ENCODE data around the gene ELK4. TPM values are rescaled to one million over a fixed set of nuclear protein-coding genes. Genes with fewer than 3 reads are reported as not detected.

Gene ELK4
- total and polyA plus RNA-seq, 10 donors = 8.5 to 109 (median 53.5) TPM

DNA sequence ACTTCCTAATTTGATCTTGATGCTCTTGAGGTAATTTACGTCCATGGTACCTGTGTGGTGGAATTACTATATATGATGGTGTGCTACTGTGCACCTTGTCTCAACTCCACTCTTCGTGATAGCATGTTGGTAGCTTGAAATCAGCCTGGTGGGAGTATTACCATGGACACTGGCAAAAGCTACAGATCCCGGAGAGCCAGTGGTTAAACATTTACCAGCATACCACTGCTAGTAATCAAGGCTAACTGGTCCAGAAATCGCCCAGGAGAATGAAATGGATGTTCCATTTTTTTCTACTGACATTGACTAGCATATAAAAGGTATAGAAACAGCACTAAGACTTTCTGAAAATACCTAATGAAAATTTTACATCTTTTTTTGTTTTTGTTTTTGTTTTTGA is 30.6 kb downstream of the ELK4 start:
- H3K27me3 ChIP-seq (replicated peaks in 1 of 7) = no peaks in the 10 kb centered on the region
- no peaks in the 10 kb centered on the region for H3K9me3 ChIP-seq
- intact Hi-C loops (cut with DNase I; ENCODE audit: low total_unique reads) = no loop called here
- no peak overlapping the region for H3K27ac ChIP-seq
- H3K36me3 ChIP-seq = peaks cover 0 to 86% (median 14%) of the 10 kb centered on the region in 6 donors
- TF ChIP-seq, protein P1, sequence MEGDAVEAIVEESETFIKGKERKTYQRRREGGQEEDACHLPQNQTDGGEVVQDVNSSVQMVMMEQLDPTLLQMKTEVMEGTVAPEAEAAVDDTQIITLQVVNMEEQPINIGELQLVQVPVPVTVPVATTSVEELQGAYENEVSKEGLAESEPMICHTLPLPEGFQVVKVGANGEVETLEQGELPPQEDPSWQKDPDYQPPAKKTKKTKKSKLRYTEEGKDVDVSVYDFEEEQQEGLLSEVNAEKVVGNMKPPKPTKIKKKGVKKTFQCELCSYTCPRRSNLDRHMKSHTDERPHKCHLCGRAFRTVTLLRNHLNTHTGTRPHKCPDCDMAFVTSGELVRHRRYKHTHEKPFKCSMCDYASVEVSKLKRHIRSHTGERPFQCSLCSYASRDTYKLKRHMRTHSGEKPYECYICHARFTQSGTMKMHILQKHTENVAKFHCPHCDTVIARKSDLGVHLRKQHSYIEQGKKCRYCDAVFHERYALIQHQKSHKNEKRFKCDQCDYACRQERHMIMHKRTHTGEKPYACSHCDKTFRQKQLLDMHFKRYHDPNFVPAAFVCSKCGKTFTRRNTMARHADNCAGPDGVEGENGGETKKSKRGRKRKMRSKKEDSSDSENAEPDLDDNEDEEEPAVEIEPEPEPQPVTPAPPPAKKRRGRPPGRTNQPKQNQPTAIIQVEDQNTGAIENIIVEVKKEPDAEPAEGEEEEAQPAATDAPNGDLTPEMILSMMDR (IDR thresholded peaks at IDR 0.05 in 8 of 11, conservative IDR thresholded peaks at IDR 0.05 in 3 of 11) = no peak
- 89 to 98% (median 95%) methylated on average over 4 of the region's 4 CpGs for WGBS, 5 donors
- peaks cover 0 to 45% (median 10%) of the 10 kb centered on the region in 6 donors for H3K4me1 ChIP-seq
- no peak for DNase-seq
- H3K4me3 ChIP-seq = no peak overlapping the region

GRCh38 chr1:205600085-205600484 is 31.7 kb downstream of the ELK4 start:
- Histone ChIP-seq H3K27me3 (replicated peaks in 1 of 7) (no peaks in the 10 kb centered on the region), H3K4me1 (peaks cover 0 to 46% (median 8%) of the 10 kb centered on the region in 6 donors), H3K27ac (peak overlapping the region in 4 of 8 donors; percentile 3 to 57 (median 17)), H3K9me3 (no peaks in the 10 kb centered on the region), H3K36me3 (peaks cover 0 to 75% (median 14%) of the 10 kb centered on the region in 6 donors), H3K4me3 (no peak overlapping the region)
- no peak for DNase-seq
- WGBS, 5 donors = 54 to 79% (median 69%) methylated on average over 1 of the region's 1 CpG
- TF ChIP-seq, protein P1 (IDR thresholded peaks at IDR 0.05 in 8 of 11, conservative IDR thresholded peaks at IDR 0.05 in 3 of 11) = no peak
- no peak for TF ChIP-seq POLR2AphosphoS5 (IDR thresholded peaks at IDR 0.05)
- no peak for TF ChIP-seq POLR2A (IDR thresholded peaks at IDR 0.05)
- intact Hi-C loops (cut with DNase I; ENCODE audit: low total_unique reads) = no loop called here

GRCh38 chr1:205599669-205600042 is 32.2 kb downstream of the ELK4 start:
- 80 to 88% (median 87%) methylated on average over 5 of the region's 5 CpGs for WGBS, 5 donors
- no peaks in the 10 kb centered on the region for H3K9me3 ChIP-seq
- H3K4me3 ChIP-seq = no peak overlapping the region
- no peak for DNase-seq
- H3K27ac ChIP-seq = peak overlapping the region in 4 of 8 donors; percentile 3 to 57 (median 17)
- H3K27me3 ChIP-seq (replicated peaks in 1 of 7) = no peaks in the 10 kb centered on the region
- peaks cover 0 to 72% (median 14%) of the 10 kb centered on the region in 6 donors for H3K36me3 ChIP-seq
- intact Hi-C loops (cut with DNase I; ENCODE audit: low total_unique reads) = no loop called here
- peaks cover 0 to 46% (median 8%) of the 10 kb centered on the region in 6 donors for H3K4me1 ChIP-seq
- TF ChIP-seq POLR2A (IDR thresholded peaks at IDR 0.05) (no peak), POLR2AphosphoS5 (IDR thresholded peaks at IDR 0.05) (no peak)
- TF ChIP-seq, protein P1 (IDR thresholded peaks at IDR 0.05 in 8 of 11, conservative IDR thresholded peaks at IDR 0.05 in 3 of 11) = no peak

DNA sequence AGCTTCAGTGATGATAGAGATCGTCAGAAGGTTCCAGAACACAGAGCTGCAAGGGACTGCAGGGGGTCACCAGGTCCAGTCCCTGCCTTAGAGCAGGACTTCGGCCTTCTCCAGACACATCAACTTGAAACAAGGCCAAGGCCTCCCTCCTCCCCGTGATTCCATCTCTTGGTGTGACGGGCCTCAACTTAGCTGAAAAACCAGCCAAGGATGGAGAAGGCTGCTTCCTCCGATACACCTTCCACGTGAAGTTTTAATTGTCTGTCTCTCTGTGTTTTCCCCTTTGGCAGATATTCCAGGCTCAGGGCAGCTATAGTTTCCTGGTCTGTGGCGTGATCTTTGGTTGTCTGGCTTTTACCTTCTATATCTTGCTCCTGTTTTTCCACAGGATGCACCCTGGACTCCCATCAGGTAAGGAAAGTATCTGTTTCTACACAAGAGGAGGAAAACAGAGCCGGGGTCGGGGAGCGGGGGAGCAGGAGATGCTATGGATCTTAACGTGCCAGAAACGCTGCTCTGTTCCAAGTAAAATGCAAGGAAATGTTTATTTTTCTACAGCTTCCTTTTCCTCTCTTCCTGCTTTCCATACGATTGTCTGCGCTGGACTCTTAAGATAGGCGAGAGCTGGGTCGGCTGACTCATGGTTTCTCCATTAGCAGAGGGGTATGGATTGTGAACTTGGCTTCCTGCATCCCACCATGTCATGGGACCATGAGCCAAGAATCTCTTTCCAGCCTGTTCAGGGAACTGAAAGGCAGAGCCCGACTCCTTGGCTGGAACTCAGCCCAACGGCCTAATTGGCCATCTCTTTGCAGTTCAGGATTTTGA is 32.8 kb downstream of the ELK4 start:
- H3K27ac ChIP-seq = peak overlapping the region in 6 of 8 donors; percentile 22 to 57 (median 38)
- DNase-seq = no peak
- peaks cover 0 to 66% (median 14%) of the 10 kb centered on the region in 6 donors for H3K36me3 ChIP-seq
- WGBS, 5 donors = 55 to 68% (median 66%) methylated on average over 18 of the region's 18 CpGs
- H3K27me3 ChIP-seq (replicated peaks in 1 of 7) = no peaks in the 10 kb centered on the region
- no peak overlapping the region for H3K4me3 ChIP-seq
- TF ChIP-seq, protein P1 (IDR thresholded peaks at IDR 0.05 in 8 of 11, conservative IDR thresholded peaks at IDR 0.05 in 3 of 11) = no peak
- peak in 1 of 3 donors; percentile 16 for TF ChIP-seq POLR2AphosphoS5 (IDR thresholded peaks at IDR 0.05)
- intact Hi-C loops (cut with DNase I; ENCODE audit: low total_unique reads) = no loop called here
- no peaks in the 10 kb centered on the region for H3K9me3 ChIP-seq
- peaks cover 0 to 52% (median 10%) of the 10 kb centered on the region in 6 donors for H3K4me1 ChIP-seq
